ENCODE measurements around the gene CYP4A11.
"Not testable (repeated sequence)": the region's sequence is repeated elsewhere in the genome, so short reads cannot be mapped to it uniquely, and the experiment has no call there.

Gene CYP4A11

GRCh38 chr1:46903481-46903880 lies 37.8 kb downstream of the CYP4A11 start:
- no peak for DNase-seq

GRCh38 chr1:46900401-46900800 lies 40.9 kb downstream of the CYP4A11 start:
- DNase-seq = no peak

- not testable (repeated sequence) for DNase-seq
These were observed 59.6 kb downstream of the CYP4A11 start for GRCh38 chr1:46881656-46882055.

All from NCI-H526 (cell line).